C1 segment of cervical spinal cord (tissue), 14 donors: Measurements from ENCODE around the gene PIWIL4.
A peak's percentile ranks its signal among the peaks of the same experiment; 100 is the strongest.
"Not testable (repeated sequence)": the region's sequence is repeated elsewhere in the genome, so short reads cannot be mapped to it uniquely, and the experiment has no call there.

Experiments used
- DNase-seq, 14 donors: peaks; one replicate each; lab custom pipeline; 2025; lab: John Stamatoyannopoulos, UW

PIWIL4 gene

DNA sequence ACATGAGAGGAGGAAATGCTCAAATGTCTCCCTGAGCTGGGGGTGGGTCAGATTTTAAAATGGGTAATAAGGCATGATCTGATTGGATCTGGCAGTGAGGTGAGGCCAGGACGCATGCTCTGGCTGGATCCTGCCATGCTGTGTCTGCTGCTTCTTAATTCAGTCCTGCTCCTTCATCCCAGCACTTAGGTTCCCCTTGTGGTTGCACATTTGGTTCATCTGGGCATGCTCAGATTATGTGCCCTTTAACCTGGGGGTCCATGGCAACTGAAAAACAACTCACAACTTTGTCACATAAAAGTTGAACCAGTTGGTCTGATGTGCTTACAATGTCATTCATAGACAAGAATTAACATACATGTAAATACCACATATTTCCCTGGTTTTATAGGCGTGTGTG, 67.9 kb downstream of the PIWIL4 start:
- DNase-seq, result no peak

DNA sequence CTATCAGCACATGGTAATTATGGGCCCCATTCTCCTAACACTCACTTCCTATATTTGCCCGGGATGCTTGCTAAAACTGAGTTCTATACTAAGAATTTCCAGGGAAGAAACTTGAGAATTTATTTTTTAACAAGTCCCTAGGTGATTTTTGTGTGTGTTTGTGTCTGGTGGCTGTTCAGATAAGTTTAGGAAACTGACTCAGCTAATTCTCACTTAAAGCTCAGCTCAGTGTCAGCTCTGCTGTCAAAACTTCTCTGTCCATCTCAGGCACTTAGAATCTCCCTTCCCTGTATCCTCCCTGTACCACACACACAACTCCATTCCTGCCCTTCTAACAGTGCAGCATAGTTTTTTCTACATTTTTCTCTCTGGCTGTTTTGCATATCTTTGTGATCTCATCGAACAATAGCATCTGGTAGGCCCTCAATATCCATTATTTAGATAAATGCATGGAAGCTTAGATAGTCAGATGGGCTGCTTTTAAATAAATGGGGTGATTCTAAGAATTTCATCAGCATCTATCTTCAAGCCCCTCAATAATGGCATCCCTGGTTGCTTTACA, 69.3 kb downstream of the PIWIL4 start:
- DNase-seq, result no peak

DNA sequence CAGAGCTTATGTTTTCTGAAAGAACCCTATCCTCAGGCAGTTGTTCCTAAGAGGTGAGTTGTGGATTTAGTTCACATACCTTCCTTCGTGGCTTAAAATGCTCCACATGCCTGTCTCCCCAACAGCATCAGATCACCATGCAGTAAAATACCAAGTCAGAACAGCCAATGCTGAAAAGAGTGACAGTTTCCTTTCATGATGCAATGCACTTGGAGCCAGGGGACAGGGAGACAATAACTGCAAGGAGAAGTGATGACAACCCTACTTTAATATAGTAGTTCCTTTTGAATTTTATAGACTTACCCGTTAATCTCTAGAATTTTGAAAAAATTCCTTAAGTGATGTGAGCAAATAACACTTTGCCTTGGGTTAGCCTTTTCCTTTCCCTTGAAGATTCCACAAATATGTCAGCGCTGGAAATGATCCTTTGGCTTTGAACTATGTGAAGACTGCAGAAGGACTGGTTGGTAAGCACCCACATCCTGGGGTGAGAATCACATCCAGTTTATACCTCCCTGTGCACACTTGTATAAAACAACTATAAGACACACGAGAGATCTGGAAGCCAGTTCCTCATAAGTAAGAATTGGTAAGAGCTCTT, 71.2 kb downstream of the PIWIL4 start:
- DNase-seq, result no peak

DNA sequence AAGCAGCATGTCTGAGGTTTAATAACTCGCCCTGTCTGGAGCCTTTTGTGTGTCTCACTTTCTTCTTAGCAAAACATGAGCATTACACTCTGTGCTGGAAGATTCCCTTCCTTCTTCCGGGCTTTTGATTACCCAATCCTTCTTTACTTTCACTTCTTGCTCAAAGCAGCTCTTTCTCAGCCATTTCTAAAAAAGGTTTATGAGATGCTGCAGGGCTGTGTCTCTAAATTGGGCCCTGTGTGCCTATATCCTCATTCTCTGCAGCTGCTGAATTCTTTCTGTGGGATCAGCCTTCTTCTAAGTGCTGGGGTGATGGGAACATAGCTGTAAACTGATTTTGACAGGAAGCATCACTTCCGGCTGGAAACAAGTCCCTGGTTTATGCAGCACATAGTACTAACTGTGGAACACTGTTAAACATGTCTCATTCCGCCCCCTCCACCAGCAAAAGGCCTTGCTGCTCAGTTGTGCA, 71.8 kb downstream of the PIWIL4 start:
- DNase-seq, result peak in 4 of 14 donors; percentile 2 to 21 (median 14)

DNA sequence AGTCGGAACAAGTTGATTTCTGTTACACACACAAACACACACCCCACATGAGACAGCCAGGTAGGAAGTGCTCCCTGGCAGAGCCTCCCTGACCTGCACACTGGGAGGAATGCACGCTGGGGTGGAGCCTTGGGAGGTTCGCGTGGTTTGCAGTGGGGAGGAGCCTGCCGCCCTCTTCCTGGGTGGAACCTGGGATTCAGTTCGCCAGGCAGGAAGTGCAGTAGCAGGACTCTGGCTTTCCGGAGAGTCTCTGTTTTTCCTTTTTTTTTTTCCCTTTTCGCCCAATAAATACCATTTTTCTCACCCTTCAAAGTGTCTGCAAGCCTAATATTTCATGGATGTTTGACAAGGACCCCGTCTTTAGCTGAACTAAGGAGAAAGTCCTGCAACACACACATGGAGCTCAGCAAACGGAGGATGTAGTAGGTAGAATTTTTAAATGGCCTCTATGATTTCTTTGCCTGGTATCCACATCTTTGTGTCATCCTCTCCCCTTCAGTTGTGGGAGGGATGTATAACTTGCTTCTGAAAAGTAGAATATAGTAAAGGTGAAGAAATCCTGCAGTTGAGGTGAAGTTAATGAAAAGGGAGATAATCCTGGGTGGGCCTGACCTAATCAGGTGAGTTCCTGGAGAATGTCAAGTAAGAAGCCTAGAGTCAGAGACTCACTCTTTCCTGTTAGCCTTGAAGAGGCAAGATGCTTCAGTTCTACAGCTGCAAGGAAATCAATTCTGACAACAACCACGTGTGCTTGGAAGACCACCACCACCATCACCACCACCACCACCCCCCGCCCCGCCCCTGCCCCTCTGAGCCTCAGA, 72.9 kb downstream of the PIWIL4 start:
- DNase-seq, result no peak

DNA sequence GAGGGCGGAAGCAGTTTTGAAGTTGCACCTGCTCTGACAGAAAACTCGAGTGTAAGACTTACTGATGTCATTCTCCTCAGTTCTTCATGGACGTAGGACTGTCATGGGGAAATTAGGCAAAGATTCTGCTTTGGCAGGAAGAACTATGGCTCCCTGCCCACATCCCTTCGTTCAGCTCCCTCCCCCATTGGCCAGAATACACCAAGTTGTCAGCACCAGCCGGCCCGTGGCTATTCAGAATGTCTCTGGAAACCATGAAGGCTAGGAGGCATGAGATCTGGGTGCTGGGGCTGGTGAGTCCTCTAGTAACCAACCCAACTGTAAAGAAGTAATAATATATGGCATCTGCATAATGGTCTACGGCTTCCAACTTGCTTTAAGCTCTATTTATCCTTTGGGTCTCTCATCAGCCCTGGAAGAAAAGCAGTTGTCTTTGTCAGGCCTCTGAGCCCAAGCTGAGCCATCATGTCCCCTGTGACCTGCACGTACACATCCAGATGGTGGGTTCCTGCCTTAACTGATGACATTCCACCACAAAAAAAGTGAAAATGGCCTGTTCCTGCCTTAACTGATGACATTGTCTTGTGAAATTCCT, 74.1 kb downstream of the PIWIL4 start:
- DNase-seq, result peak in 2 of 14 donors; percentile 5 to 6

DNA sequence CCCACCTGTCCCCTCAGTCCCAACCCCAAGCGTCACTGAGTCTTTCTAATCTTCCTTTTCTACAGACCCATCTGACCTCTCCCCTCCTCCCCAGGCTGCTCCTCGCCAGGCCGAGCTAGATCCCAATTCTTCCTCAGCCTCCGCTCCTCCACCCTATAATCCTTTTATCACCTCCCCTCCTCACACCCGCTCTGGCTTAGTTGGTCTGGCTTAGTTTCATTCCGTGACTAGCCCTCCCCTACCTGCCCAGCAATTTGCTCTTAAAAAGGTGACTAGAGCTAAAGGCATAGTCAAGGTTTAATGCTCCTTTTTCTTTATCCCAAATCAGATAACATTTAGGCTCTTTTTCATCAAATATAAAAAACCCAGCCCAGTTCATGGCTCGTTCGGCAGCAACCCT, 76.0 kb downstream of the PIWIL4 start:
- DNase-seq, result not testable (repeated sequence)

DNA sequence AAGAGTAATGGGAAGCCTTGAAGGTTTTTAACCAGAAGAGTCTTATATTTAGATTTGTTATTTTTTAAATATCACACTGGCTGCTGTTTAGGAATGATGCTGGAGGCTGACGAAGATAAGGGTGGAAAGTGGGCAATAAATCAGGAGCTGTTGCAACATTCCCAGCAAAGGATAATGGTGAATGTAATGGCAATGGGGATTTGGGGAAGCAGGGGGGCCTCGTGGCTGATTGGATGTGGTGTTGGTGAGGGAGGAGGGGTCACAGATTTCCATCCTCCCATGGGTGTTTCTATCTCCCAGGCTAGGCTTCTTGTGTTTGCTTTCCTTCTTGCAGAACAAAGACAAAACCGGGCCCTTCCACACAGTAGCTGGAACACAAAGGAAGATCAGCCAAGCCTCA, 80.8 kb downstream of the PIWIL4 start:
- DNase-seq, result no peak

DNA sequence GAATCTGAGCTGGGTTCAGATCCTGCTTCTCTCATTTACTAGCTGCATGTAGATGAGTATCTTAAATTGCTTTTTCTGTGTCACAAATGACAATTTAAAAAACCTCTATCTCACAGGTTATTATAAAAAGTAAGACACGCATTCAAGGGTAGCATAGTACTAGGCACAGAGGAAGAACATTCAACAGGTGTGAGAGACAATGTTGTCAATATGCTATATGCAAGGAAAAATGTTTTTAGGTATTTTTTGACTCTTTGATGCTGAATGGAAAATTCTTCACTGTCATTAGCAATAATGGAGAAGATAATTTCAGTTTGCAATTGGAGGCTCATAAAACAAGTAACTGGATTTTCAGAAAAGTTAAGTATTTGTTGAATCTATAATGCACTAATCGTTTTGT, 81.6 kb downstream of the PIWIL4 start:
- no peak for DNase-seq

DNA sequence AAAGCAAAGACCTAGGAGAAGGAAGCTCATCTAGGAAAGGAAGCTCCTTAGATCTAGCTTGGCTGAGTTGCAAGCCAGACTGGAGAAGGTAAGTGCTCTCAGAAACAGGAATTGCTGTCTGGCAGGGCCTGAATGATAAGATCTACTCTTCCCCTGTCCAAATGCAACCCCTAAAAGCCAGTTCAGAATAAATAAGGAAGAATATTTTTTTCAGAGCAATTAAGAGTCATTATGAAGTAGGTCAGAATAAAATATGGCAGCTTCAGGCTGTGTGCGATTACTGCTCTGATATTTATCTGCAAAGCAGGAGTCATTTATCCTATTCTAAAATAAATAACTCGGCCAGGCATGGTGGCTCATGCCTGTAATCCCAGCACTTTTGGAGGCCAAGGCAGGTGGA, 82.1 kb downstream of the PIWIL4 start:
- no peak for DNase-seq

DNA sequence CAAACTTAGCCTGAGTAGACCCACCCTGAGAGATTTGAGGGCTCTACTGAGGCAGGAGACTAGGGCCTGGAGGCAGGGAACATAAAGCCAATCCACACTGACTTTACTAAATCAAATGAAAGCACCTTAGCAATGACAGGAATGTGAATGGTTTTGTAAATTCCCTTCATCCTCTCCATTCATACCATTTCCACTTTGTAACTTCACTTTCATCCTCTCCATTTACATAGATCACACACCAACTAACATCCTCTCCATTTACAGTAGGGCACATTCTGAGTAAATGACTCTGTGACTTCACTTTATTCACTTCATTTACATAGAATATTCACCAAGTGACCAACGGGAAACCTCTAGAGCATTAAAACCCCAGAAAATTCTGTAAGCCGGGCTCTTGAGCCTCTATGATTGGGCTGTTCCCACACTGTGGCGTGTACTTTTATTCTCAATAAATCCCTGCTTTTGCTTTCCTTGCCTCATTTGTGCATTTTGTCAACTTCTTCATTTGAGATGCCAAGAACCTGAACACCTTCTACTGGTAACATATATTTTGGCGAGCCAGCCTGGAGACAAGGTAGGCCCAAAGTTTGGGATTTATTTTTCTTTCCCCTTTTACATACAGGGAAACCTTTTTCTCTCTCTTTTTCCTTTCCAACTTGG, 82.9 kb downstream of the PIWIL4 start:
- DNase-seq, result no peak

DNA sequence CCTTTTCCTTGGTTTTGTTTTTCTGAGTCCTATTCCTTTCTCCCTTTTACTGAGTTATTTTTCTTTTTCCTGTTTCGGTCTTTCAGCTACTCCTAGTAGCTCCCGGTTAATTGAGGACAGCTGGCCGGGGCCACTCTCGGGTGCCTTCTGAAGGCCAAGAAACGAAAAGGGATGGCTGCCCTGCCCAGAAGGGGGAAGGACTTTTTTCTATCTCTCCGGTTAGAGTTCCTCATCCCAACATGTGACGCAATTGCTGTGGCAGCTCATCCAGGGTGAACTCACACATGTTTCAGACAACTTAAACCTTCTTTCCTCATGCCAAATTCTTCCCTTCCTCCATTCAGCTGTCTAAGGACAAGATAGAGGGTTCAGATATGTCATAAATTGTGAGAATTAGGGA, 83.6 kb downstream of the PIWIL4 start:
- DNase-seq, result peak in 4 of 14 donors; percentile 4 to 19 (median 13)

DNA sequence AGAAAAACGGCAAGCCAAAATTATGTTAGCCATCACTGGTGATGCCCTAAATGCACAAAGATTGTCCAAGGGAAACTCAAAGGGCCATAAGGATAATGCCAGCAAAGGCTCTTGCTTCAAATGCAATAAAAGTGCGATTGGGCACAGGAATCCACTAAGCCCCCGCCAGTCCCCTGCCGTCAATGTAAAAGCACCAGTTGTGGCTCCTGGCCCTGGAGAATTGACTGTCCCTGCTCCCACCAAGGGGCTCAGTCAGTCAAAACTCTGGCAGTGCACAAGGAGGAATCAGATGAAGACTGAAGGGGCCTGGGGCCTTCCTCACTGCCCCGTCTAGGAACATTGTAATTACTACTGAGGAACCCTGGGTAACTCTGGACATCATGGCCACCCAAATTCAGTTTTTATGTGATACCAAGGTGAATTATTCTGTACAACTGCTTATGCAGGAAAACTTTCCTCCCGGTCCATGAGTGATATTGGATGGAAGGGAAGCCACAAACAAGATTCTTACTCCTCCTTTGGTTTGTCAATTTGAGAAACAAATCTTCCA, 85.6 kb downstream of the PIWIL4 start:
- no peak for DNase-seq

DNA sequence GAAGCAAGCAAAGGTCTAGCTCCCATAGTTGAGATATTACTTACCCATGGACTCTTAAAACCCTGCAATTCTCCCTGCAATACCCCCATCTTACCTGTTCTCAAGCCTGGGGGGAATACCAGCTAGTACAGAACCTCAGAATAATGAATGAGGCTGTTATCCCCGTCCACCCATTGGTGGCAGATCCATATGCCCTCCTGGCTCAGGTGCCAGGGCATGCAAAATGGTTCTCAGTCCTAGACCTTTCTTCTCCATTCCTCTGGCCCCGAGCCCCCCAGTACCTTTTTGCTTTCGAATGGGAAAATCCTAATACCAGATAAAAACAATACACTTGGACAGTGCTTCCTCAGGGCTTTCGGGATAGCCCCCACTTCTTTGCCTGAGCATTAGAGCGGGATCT, 86.4 kb downstream of the PIWIL4 start:
- DNase-seq, result no peak

DNA sequence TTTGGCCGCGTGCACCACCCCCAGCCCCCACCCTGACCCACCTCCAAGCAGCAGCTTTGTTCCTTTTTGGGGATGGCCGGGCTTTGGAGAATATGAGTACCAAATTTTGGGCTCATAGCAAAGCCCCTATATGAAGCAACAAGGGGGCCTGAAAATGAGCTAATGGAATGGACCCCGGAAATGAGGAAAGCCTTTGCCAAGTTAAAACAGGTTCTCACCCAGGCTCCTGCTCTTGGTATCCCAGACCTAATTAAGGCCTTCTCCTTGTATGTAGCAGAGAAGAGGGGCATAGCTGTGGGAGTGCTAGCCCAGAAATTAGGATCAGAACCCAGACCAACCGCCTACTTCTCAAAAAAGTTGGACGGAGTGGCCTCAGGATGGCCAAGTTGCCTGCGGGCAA, 87.0 kb downstream of the PIWIL4 start:
- no peak for DNase-seq

DNA sequence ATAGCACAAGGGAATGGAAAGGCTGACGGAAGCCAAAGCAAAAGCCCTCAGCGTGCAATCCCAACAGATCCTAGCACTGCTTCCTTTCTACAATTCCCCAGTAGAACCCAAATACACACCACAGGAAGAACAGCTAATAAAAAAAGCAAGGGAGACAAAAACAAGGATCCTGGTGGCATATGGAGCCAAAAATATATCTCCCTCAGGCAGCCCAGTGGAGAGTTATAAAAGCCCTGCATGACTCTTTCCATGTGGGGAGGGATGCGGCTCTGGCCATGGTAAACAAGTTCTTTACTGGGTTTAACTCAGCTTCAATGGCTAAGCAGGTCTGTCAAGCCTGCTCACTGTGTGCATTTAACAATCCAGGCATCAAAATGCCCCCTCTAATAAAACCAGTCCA, 88.1 kb downstream of the PIWIL4 start:
- DNase-seq, result no peak

DNA sequence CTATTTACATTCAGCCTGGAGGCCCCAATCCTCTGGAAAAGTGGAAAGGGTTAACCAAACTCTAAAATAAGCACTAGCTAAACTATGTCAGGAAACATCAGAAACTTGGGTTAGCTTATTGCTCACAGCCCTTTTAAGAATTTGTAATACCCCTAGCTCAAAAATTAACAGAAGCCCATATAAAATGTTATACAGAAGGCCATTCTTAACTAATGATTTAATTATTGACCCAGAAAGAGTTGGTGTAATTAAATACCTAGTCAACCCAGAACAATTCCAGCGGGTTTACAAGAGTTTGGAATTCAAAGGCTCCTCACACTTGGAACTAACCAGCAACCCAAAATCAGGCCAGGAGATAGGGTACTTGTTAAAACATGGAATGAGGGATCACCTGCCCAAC, 88.8 kb downstream of the PIWIL4 start:
- no peak for DNase-seq

DNA sequence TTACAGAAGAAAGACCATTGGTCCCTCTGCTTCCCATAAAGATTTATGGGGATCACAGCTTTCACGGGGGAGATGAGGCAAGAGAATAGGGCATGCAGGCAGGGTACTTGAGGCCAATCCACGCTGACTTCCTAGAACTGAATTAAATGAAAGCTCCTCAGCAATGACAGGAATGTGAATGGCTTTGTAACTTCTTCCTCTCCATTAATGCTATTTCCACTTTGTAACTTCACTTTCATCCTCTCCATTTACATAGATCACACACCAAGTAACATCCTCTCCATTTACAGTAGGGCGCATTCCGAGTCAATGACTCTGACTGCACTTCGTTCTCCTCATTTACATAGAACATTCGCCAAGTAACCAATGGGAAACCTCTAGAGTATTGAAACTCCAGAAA, 89.8 kb downstream of the PIWIL4 start:
- no peak for DNase-seq

DNA sequence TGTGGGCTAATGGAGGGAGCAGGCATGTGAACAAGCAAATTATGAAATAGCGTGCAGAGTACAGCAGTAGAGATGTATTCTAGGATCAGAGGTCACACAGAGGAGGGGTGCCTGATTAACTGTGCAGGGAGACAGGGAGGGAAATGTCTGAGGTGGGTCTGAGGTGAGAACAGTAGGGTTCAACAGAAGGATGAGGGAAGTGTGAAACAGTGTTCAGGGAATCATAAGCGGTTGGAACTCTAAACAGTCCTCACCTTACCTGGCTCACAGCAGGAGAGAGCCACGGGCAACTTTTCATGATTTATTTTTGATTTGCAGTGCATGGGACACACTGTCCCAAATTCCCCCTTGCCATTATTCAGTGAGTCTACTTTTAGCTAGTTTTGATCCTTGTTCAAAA, 90.5 kb downstream of the PIWIL4 start:
- no peak for DNase-seq

DNA sequence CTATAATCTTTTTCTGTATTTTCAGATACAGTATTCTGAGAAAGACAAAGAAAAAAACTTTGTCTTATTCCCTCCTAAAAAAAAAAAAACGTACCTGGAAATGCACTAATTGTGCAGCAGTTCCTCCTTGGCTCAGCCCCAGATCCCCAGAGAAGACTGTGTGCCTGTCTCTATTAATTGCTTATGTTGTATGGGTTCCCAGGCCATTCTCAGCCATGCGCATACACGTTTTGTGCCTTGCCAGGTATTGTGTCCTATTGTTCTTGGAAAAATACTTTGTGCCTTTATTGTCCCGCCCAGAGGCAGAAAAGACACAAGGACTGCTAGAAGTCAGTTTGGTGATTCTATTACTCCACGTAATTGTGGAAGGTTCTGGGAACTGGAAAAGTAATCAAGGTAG, 91.2 kb downstream of the PIWIL4 start:
- no peak for DNase-seq

DNA sequence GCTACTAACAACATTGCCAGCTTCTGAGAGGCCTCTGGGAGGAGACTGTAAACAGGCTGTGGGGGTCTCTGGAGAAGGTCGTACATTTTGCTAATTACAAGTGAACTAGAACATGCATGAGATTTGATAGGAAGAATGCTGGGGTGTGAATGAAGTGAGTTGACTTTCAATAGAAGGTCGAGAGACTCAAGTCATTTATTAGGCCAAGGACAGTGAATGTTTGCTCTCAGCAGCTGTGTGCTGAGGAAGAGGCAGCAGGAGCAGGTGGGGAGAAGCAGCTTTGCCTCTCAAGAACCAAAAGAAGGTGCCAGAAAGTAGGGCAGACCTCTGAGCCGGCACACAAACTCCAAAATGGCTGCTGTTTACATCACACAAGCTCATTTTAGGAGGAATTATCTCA, 91.7 kb downstream of the PIWIL4 start:
- DNase-seq, result no peak

DNA sequence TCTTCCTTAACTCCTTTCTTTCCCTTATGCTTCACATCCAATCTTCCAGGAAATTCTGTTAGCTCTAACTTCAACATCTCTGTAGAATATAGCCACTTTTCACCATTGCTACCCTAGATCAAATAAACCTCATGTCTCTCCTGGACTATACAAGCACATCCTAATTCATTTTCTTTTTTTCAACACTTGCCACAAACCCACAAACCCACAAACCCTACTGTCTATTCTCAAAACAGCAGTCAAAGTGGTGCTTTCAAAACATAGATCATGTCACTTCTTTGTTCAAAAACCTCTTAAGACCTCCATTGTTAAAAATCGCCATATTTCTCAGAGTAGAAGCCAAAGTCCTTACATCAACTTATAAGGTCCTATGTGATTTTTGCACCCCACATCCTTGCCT, 94.3 kb downstream of the PIWIL4 start:
- no peak for DNase-seq
